ENCODE measurements around the gene ANXA2. TPM values are rescaled to one million over a fixed set of nuclear protein-coding genes. Genes with fewer than 3 reads are reported as not detected.

Gene ANXA2
- total and polyA plus RNA-seq, 2 donors (not counting 1 experiment from before 2014, with no cell fraction given) = 116 to 133 TPM

GRCh38 chr15:60381148-60381788 is 16.5 kb downstream of the ANXA2 start:
- CTCF ChIA-PET = interaction anchor here (0.7 kb wide), 1 partner anchor 139 kb away, joined by 3 read pairs; no protein-coding TSS in a partner anchor
- Histone ChIP-seq H3K79me2 (ENCODE audit: control insufficient read depth, insufficient read depth, low read length) (peaks cover 4% of the 10 kb centered on the region), H3K36me3 (replicated peaks in 1 of 2; ENCODE audit: control extremely low read depth in 1 of 2, control insufficient read depth in 1 of 2, extremely low read depth in 1 of 2, insufficient read depth in 2 of 2, low read length in 1 of 2) (peaks cover 12 to 53% of the 10 kb centered on the region in 2 experiments), H3K4me1 (ENCODE audit: control insufficient read depth in 2 of 2, insufficient read depth in 2 of 2, low read length in 2 of 2) (no peaks in the 10 kb centered on the region), H3K4me2 (replicated peaks; ENCODE audit: low read depth, low read length, poor library complexity, severe bottlenecking) (no peak overlapping the region), H3K9me3 (ENCODE audit: control extremely low read depth in 1 of 3, control insufficient read depth in 2 of 3, insufficient read depth in 1 of 3, low read length in 2 of 3) (no peaks in the 10 kb centered on the region), H2AFZ (ENCODE audit: insufficient read depth, low read depth, low read length, poor library complexity, severe bottlenecking) (no peak overlapping the region), H4K20me1 (ENCODE audit: control insufficient read depth, insufficient read depth, low read length, poor library complexity, severe bottlenecking) (peaks cover 4% of the 10 kb centered on the region), H3K4me3 (ENCODE audit: control extremely low read depth in 1 of 5, extremely low read depth in 1 of 5, insufficient read depth in 1 of 5, low read depth in 2 of 5, low read length in 4 of 5) (no peak overlapping the region), H3K9ac (ENCODE audit: low read length) (no peak overlapping the region), H3K27me3 (replicated peaks in 1 of 4; ENCODE audit: control extremely low read depth in 1 of 4, control insufficient read depth in 3 of 4, insufficient read depth in 4 of 4, low read length in 3 of 4) (no peaks in the 10 kb centered on the region), H3K27ac (ENCODE audit: low read length in 2 of 2) (no peak overlapping the region)
- no peak overlapping the region for H3K27ac Mint-ChIP-seq
- H3K4me1 Mint-ChIP-seq = no peaks in the 10 kb centered on the region
- WGBS (ENCODE audit: insufficient coverage) = 96% methylated on average over 6 of the region's 8 CpGs
- intact Hi-C loops (cut with micrococcal nuclease) = no loop called here
- no peaks in the 10 kb centered on the region for H3K27me3 Mint-ChIP-seq
- H3K9me3 Mint-ChIP-seq (ENCODE audit: insufficient read depth) = no peaks in the 10 kb centered on the region
- no peak overlapping the region for H3K4me3 Mint-ChIP-seq
- ATAC-seq (ENCODE audit: low read depth) = no peak
- POLR2A ChIA-PET = no interaction called here
- no peak for DNase-seq
- TF ChIP-seq CTCF (IDR thresholded peaks at IDR 0.05) (no peak), EZH2 (IDR thresholded peaks at IDR 0.05; ENCODE audit: borderline replicate concordance, insufficient read depth, low read depth, low read length, poor library complexity, severe bottlenecking) (no peak)

GRCh38 chr15:60379525-60380274 is 18.1 kb downstream of the ANXA2 start:
- POLR2A ChIA-PET = no interaction called here
- CTCF ChIA-PET = interaction anchor here (0.8 to 1.0 kb wide), 2 partner anchors 21 to 141 kb away, joined by 3 read pairs; no protein-coding TSS in a partner anchor
- Histone ChIP-seq H4K20me1 (ENCODE audit: control insufficient read depth, insufficient read depth, low read length, poor library complexity, severe bottlenecking) (peaks cover 4% of the 10 kb centered on the region), H3K9me3 (ENCODE audit: control extremely low read depth in 1 of 3, control insufficient read depth in 2 of 3, insufficient read depth in 1 of 3, low read length in 2 of 3) (no peaks in the 10 kb centered on the region), H3K9ac (ENCODE audit: low read length) (no peak overlapping the region), H3K79me2 (ENCODE audit: control insufficient read depth, insufficient read depth, low read length) (peaks cover 4% of the 10 kb centered on the region), H2AFZ (ENCODE audit: insufficient read depth, low read depth, low read length, poor library complexity, severe bottlenecking) (no peak overlapping the region), H3K4me1 (ENCODE audit: control insufficient read depth in 2 of 2, insufficient read depth in 2 of 2, low read length in 2 of 2) (no peaks in the 10 kb centered on the region), H3K4me3 (ENCODE audit: control extremely low read depth in 1 of 5, extremely low read depth in 1 of 5, insufficient read depth in 1 of 5, low read depth in 2 of 5, low read length in 4 of 5) (no peak overlapping the region), H3K36me3 (replicated peaks in 1 of 2; ENCODE audit: control extremely low read depth in 1 of 2, control insufficient read depth in 1 of 2, extremely low read depth in 1 of 2, insufficient read depth in 2 of 2, low read length in 1 of 2) (peaks cover 9 to 56% of the 10 kb centered on the region in 2 experiments), H3K4me2 (replicated peaks; ENCODE audit: low read depth, low read length, poor library complexity, severe bottlenecking) (no peak overlapping the region), H3K27ac (ENCODE audit: low read length in 2 of 2) (no peak overlapping the region), H3K27me3 (replicated peaks in 1 of 4; ENCODE audit: control extremely low read depth in 1 of 4, control insufficient read depth in 3 of 4, insufficient read depth in 4 of 4, low read length in 3 of 4) (no peaks in the 10 kb centered on the region)
- ATAC-seq (ENCODE audit: low read depth) (no peak), DNase-seq (no peak)
- Mint-ChIP-seq H3K9me3 (ENCODE audit: insufficient read depth) (no peaks in the 10 kb centered on the region), H3K4me3 (no peak overlapping the region), H3K4me1 (no peaks in the 10 kb centered on the region), H3K27ac (no peak overlapping the region), H3K27me3 (no peaks in the 10 kb centered on the region)
- TF ChIP-seq EZH2 (IDR thresholded peaks at IDR 0.05; ENCODE audit: borderline replicate concordance, insufficient read depth, low read depth, low read length, poor library complexity, severe bottlenecking) = no peak
- no peak for TF ChIP-seq CTCF (IDR thresholded peaks at IDR 0.05)
- WGBS (ENCODE audit: insufficient coverage) = 93% methylated on average over 3 of the region's 8 CpGs
- intact Hi-C loops (cut with micrococcal nuclease) = no loop called here
